Common myeloid progenitor, CD34-positive (primary cell): ENCODE results near the gene MCF2L.

Experiments used
- CTCF ChIA-PET: fragments of 350-600 bp; sonication (Branson Sonifier 250); formaldehyde crosslinking; loops from one replicate; lab custom pipeline; 2021; ENCODE audit warnings: antibody characterized with exemption; lab: Charles Lee
- POLR2A ChIA-PET: fragments of 350-600 bp; sonication (Branson Sonifier 250); formaldehyde crosslinking; loops from one replicate; lab custom pipeline; 2021; ENCODE audit warnings: antibody characterized with exemption; lab: Charles Lee
- DNase-seq, 3 donors: peaks; one replicate each; pipeline versions ENCODE4 v3.0.0 to v3.0.0-alpha.2; 2013
- H3K27ac ChIP-seq, 2 experiments: 1 replicate in 1 of 2; 2 replicates in 1 of 2; pipeline ENCODE4 v1.7.0; 2013; ENCODE audit warnings: inconsistent platforms in 2 of 2, low read length in 2 of 2, mild to moderate bottlenecking in 2 of 2, low read depth in 1 of 2, moderate library complexity in 1 of 2; ENCODE audit not compliant: severe bottlenecking in 2 of 2, insufficient read depth in 1 of 2, poor library complexity in 1 of 2
- H3K27me3 ChIP-seq, 5 experiments: replicated peaks in 2 of 5; 1 replicate in 3 of 5; 2 replicates in 2 of 5; pipeline versions ENCODE4 v1.6.1 to v1.7.0; 2013; ENCODE audit warnings: low read length in 4 of 5, mild to moderate bottlenecking in 2 of 5, moderate library complexity in 2 of 5, inconsistent platforms in 1 of 5; ENCODE audit not compliant: insufficient read depth in 5 of 5, control insufficient read depth in 4 of 5
- H3K36me3 ChIP-seq, 4 experiments: 1 replicate in 2 of 4; 2 replicates in 2 of 4; pipeline versions ENCODE4 v1.6.1 to v1.7.0; 2013; ENCODE audit warnings: low read length in 3 of 4, control low read depth in 1 of 4, mild to moderate bottlenecking in 1 of 4; ENCODE audit not compliant: control insufficient read depth in 4 of 4, insufficient read depth in 4 of 4
- H3K4me1 ChIP-seq, 4 experiments: 1 replicate in 3 of 4; 2 replicates in 1 of 4; pipeline versions ENCODE4 v1.6.1 to v1.7.1; 2013; ENCODE audit warnings: low read length in 3 of 4, mild to moderate bottlenecking in 3 of 4, control low read depth in 1 of 4, inconsistent platforms in 1 of 4, moderate library complexity in 1 of 4; ENCODE audit not compliant: control insufficient read depth in 4 of 4, insufficient read depth in 4 of 4; ENCODE audit errors: control extremely low read depth in 1 of 4
- H3K4me3 ChIP-seq, 7 experiments: 1 replicate in 4 of 7; 2 replicates in 3 of 7; pipeline versions ENCODE4 v1.5.1 to v1.7.0; 2013; ENCODE audit warnings: mild to moderate bottlenecking in 7 of 7, low read length in 6 of 7, moderate library complexity in 6 of 7, inconsistent platforms in 2 of 7, low read depth in 2 of 7, control low read depth in 1 of 7; ENCODE audit not compliant: insufficient read depth in 4 of 7, control insufficient read depth in 1 of 7; ENCODE audit errors: extremely low read depth in 1 of 7
- H3K9me3 ChIP-seq, 5 experiments: 1 replicate in 4 of 5; 2 replicates in 1 of 5; pipeline versions ENCODE4 v1.6.1 to v1.7.1; 2013; ENCODE audit warnings: low read length in 4 of 5, mild to moderate bottlenecking in 2 of 5, inconsistent platforms in 1 of 5, low read depth in 1 of 5, moderate library complexity in 1 of 5; ENCODE audit not compliant: control insufficient read depth in 4 of 5, insufficient read depth in 2 of 5; ENCODE audit errors: control extremely low read depth in 1 of 5
- WGBS: methylation state at CpG from one replicate; pipeline ENCODE4 v1.1.5; 2013; ENCODE audit not compliant: insufficient coverage; 5-methylcytosine and 5-hydroxymethylcytosine counted together

Gene MCF2L

DNA sequence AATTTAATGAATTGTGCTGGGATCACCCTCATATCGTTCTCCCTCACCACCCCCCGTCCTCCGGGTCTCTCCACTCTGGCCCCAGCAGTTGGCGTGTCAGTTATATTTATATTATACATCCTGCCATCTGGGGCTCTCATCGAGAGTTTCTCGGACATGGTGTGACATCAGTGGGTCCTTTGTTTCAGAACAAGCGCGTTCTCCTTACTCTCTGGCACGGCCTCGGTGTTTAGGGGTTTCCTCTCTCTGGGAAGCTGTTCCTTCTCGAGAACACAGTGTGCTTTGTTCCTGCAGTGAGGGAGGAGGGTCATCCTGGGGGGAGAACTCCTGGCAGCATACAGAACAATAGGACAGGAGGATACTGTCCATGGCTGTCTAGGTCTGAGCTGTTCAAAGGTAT, 9.8 kb upstream of the MCF2L start:
- H3K4me1 ChIP-seq, result no peaks in the 10 kb centered on the region
- 95% methylated on average over 3 of the region's 11 CpGs for WGBS
- DNase-seq, result no peak
- no peaks in the 10 kb centered on the region for H3K36me3 ChIP-seq
- H3K9me3 ChIP-seq, result no peaks in the 10 kb centered on the region
- no peaks in the 10 kb centered on the region for H3K27me3 ChIP-seq
- H3K4me3 ChIP-seq, result no peak overlapping the region
- no peak overlapping the region for H3K27ac ChIP-seq
- ChIA-PET POLR2A (no interaction called here), CTCF (no interaction called here)

DNA sequence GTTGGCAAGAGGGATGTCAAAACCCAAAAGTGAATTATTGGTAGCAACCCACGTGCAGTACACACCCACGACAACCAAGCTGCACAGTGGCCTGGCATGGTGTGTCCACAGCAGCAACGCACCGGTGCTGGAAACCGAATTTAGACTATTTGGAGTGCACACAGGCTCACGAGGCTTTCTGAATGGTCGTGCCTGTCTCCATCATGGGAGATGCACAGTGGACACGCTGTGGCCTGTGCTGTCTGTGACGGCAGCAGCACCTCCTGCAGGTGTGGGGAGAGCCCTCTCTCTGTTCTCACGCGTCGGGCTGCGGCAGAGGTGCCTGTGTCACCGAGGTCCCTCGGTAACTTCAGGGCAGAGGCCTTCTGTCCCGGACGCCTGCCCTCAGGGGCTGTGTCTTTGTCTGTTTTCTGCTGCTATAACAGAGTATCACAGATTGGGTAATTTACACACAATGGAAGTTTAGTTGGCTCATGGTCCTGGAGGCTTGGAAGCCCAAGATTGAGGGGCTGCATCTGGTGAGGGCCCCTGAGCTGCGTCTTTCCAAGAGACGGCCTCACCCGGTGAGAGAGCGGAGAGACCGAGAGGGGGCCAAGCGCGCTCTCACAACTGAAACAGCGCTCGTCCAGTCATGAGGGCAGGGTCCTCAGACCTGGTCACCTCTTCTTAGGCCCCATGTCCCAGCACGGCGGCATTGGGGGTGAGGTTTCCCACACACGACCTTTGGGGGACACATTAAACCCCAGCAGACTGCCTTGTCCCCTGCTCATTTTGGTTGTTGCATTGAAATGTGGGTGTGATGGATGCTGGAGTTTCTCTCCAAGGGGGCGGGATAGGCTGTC, 9.1 kb upstream of the MCF2L start:
- ChIA-PET CTCF (interaction anchor here (1.0 kb wide), 1 partner anchor 12 kb away, joined by 3 read pairs; no protein-coding TSS in a partner anchor), POLR2A (no interaction called here)
- 96% methylated on average over 28 of the region's 30 CpGs for WGBS
- H3K27me3 ChIP-seq, result no peaks in the 10 kb centered on the region
- H3K9me3 ChIP-seq, result no peaks in the 10 kb centered on the region
- H3K4me1 ChIP-seq, result peaks cover 0 to 1% (median 0%) of the 10 kb centered on the region in 4 experiments
- no peaks in the 10 kb centered on the region for H3K36me3 ChIP-seq
- DNase-seq, result no peak
- H3K27ac ChIP-seq, result no peak overlapping the region
- H3K4me3 ChIP-seq, result no peak overlapping the region

DNA sequence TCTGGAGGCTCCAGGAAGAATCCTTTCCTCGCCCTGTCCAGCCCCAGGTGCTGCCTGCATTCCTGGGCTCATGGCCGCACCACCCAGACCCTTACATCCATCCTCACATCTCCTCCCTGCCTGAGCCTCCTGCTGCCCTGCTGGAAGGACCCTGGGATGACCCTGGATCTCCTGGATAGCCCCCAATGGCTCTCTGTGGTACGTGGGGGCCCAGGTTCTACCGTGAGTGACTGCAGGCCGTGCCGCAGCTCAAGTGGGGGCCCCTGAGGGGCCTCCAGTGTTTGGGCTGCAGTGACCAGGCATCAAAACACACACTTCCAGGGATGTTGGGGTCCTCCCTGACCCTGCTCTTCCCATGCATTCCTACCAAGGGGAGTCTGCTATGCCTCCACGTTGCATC, 8.3 kb upstream of the MCF2L start:
- Histone ChIP-seq H3K27ac (no peak overlapping the region), H3K4me1 (peaks cover 0 to 5% (median 0%) of the 10 kb centered on the region in 4 experiments), H3K27me3 (no peaks in the 10 kb centered on the region), H3K36me3 (no peaks in the 10 kb centered on the region), H3K4me3 (no peak overlapping the region), H3K9me3 (no peaks in the 10 kb centered on the region)
- WGBS, result 100% methylated on average over 1 of the region's 7 CpGs
- no peak for DNase-seq
- ChIA-PET POLR2A (no interaction called here), CTCF (interaction anchor here (0.8 to 1.0 kb wide), 2 partner anchors 13 to 68 kb away, joined by 3 read pairs; no protein-coding TSS in a partner anchor)

DNA sequence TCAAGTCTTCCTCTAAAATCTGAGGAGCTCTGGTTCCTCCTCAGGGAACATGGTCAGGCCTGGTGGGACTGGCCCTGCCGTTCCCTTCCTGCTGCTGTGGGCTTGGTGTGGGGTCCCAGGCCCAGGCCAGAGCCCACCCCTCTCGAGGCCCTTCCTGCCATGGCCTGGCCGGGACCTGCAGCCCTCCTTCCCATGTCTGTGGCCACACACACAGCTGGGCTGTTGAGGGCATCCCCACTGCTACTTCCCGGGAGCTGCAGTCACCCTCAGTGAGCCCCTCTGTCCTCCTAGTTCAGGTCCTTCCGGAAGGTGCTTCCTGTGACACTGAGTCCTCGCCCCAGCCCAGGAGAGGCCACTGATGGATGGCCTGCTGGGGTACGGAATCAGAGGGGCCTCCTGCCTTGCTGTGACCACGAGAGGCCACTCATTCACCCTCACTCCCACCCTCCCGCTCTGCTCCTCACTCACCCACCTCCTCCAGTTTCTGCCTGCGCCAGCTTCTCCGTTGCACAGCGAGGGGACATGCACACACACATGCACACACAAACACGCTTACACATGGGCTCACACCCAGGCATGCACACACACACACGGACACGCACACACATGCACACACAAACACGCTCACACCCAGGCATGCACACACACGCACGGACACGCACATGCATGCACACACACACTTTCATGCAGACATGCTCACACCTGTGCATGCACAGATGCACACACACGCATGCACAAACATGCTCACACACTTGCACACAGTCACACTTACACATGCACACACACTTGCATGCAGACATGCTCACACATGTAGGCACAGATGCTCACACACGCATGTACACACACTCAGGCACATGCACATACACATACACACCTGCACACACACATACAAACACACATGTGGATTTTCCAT, 7.3 kb upstream of the MCF2L start:
- Histone ChIP-seq H3K9me3 (no peaks in the 10 kb centered on the region), H3K4me1 (peaks cover 0 to 5% (median 0%) of the 10 kb centered on the region in 4 experiments), H3K4me3 (no peak overlapping the region), H3K27ac (no peak overlapping the region), H3K36me3 (no peaks in the 10 kb centered on the region), H3K27me3 (no peaks in the 10 kb centered on the region)
- no peak for DNase-seq
- 91% methylated on average over 13 of the region's 21 CpGs for WGBS
- CTCF ChIA-PET, result interaction anchor here (0.8 to 2.6 kb wide), 3 partner anchors 14 to 68 kb away, joined by 3 to 8 read pairs (median 3); no protein-coding TSS in a partner anchor
- POLR2A ChIA-PET, result interaction anchor here (1.0 kb wide), 1 partner anchor 16 kb away, joined by 3 read pairs; no protein-coding TSS in a partner anchor

DNA sequence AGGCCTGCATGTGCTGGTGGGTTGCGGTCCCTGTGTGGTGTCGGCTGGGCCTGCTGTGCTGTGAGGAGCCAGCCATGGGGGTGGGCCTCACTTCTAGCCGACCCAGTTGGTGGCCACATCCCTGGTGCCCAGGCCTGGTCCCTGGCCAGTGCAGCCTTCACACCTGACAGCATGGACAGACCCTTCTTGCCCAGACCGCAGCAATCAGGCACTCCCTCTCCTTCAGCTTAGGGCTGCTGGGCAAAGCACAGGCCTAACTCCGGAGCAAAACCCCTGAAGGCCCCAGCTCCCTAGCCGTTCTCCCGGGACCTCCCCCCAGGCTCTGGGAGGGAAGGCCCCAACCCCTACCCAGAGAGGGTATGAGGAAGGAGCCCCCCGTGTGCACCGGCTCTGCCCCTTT, 6.6 kb upstream of the MCF2L start:
- Histone ChIP-seq H3K36me3 (no peaks in the 10 kb centered on the region), H3K4me1 (peaks cover 0 to 5% (median 0%) of the 10 kb centered on the region in 4 experiments), H3K27me3 (no peaks in the 10 kb centered on the region), H3K9me3 (no peaks in the 10 kb centered on the region), H3K27ac (no peak overlapping the region), H3K4me3 (no peak overlapping the region)
- POLR2A ChIA-PET, result interaction anchor here (1.0 kb wide), 1 partner anchor 16 kb away, joined by 3 read pairs; no protein-coding TSS in a partner anchor
- WGBS, result 88% methylated on average over 8 of the region's 9 CpGs
- CTCF ChIA-PET, result interaction anchor here (2.6 kb wide), 1 partner anchor 67 kb away, joined by 8 read pairs; no protein-coding TSS in a partner anchor
- no peak for DNase-seq

DNA sequence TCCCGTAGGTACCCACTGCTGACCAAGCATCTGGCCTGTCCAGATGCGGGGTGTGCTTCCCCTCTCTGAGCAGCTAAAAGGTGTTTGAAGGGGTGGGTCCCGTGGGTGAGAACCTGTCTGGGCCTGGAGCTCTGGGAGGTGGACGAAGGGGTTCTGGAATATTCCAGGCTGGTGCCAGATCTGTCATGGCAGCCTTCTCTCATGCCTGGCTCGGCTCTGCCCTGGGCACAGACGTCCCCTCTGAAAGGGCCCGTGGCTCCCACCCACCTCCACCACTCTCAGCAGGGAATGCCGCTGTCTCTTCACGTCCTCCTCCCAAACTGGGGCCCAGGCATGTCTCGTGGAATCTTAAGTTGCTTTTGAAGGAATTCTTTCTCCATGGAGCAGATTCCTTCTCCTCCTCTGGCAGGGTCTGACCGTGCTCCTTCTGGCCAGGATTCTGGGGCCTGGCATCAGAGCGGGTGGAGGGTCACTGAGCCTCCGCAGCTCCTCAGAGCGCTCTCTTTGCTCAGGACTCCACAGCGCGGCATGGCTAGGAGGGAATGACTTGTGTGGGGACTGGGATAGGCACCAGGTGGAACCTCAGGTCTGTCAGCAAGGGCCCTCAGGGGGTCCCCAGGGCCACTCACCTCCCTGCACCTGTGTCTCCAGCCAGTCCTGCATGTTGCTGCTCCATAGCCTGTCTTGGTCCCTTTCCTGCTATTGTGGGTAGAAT, 5.9 kb upstream of the MCF2L start:
- WGBS, result 90% methylated on average over 12 of the region's 16 CpGs
- Histone ChIP-seq H3K4me3 (no peak overlapping the region), H3K27me3 (no peaks in the 10 kb centered on the region), H3K36me3 (no peaks in the 10 kb centered on the region), H3K9me3 (no peaks in the 10 kb centered on the region), H3K27ac (no peak overlapping the region), H3K4me1 (peaks cover 0 to 7% (median 2%) of the 10 kb centered on the region in 4 experiments)
- ChIA-PET POLR2A (interaction anchor here (1.0 kb wide), 1 partner anchor 15 kb away, joined by 3 read pairs; no protein-coding TSS in a partner anchor), CTCF (interaction anchor here (1.3 to 2.6 kb wide), 2 partner anchors 20 to 67 kb away, joined by 4 to 8 read pairs; no protein-coding TSS in a partner anchor)
- DNase-seq, result no peak
